Forelimb muscle (tissue), 1 donor: ENCODE results near the gene JAKMIP1. TPM values are rescaled to one million over a fixed set of nuclear protein-coding genes. Genes with fewer than 3 reads are reported as not detected.
"Not testable (repeated sequence)": the region's sequence is repeated elsewhere in the genome, so short reads cannot be mapped to it uniquely, and the experiment has no call there.

ENCODE experiments used
- DNase-seq: peaks from one replicate; pipeline ENCODE4 v3.0.0-alpha.2; 2013; ENCODE audit warnings: low read depth
- polyA plus RNA-seq: library from polyadenylated mRNA; unstranded; fragments of 120-200 nt; gene quantifications from one replicate; pipeline ENCODE4 v1.2.1, GENCODE V29; 2013; ENCODE audit not compliant: insufficient read length

The JAKMIP1 gene
- polyA plus RNA-seq, 1 donor = not detected

- no peak for DNase-seq
Measured at GRCh38 chr4:6013564-6013963, 186.8 kb downstream of the JAKMIP1 start.

GRCh38 chr4:6012200-6012599 is 188.1 kb downstream of the JAKMIP1 start:
- no peak for DNase-seq

- DNase-seq = no peak
Measured at GRCh38 chr4:6011686-6012085, 188.7 kb downstream of the JAKMIP1 start.

- DNase-seq = no peak
Measured at GRCh38 chr4:6011271-6011671, 189.1 kb downstream of the JAKMIP1 start.

GRCh38 chr4:6010789-6011188 is 189.6 kb downstream of the JAKMIP1 start:
- DNase-seq = no peak

GRCh38 chr4:6009452-6009851 is 190.9 kb downstream of the JAKMIP1 start:
- no peak for DNase-seq

- DNase-seq = no peak
Measured at GRCh38 chr4:6008766-6009385, 191.5 kb downstream of the JAKMIP1 start.

- no peak for DNase-seq
Measured at GRCh38 chr4:6008092-6008551, 192.2 kb downstream of the JAKMIP1 start.

- DNase-seq = no peak
Measured at GRCh38 chr4:6005175-6005574, 195.2 kb downstream of the JAKMIP1 start.

GRCh38 chr4:6003485-6003884 is 196.9 kb downstream of the JAKMIP1 start:
- not testable (repeated sequence) for DNase-seq

GRCh38 chr4:6002926-6003325 is 197.4 kb downstream of the JAKMIP1 start:
- no peak for DNase-seq

- no peak for DNase-seq
Measured at GRCh38 chr4:6002492-6002833, 197.9 kb downstream of the JAKMIP1 start.

- no peak for DNase-seq
Measured at GRCh38 chr4:6001680-6002491, 198.5 kb downstream of the JAKMIP1 start.

- no peak for DNase-seq
Measured at GRCh38 chr4:5999830-6000365, 200.5 kb downstream of the JAKMIP1 start.

GRCh38 chr4:5999356-5999755 is 201.0 kb downstream of the JAKMIP1 start:
- DNase-seq = no peak

GRCh38 chr4:5998333-5998936 is 201.9 kb downstream of the JAKMIP1 start:
- DNase-seq = peak; percentile 13

GRCh38 chr4:5996641-5997040 is 203.7 kb downstream of the JAKMIP1 start:
- no peak for DNase-seq

GRCh38 chr4:5995901-5996623 is 204.3 kb downstream of the JAKMIP1 start:
- no peak for DNase-seq

GRCh38 chr4:5993876-5994811 is 206.2 kb downstream of the JAKMIP1 start:
- DNase-seq = no peak

GRCh38 chr4:5993346-5993745 is 207.0 kb downstream of the JAKMIP1 start:
- DNase-seq = not testable (repeated sequence)

GRCh38 chr4:5992828-5993321 is 207.5 kb downstream of the JAKMIP1 start:
- DNase-seq = no peak
